ENCODE data around the gene GALNT4.

GALNT4 gene

GRCh38 chr12:89494411-89495231, 30.0 kb downstream of the GALNT4 start:
- no peak for DNase-seq (ENCODE audit: low read depth in 2 of 2, low spot score in 1 of 2)

GRCh38 chr12:89493670-89494302, 30.8 kb downstream of the GALNT4 start:
- no peak for DNase-seq (ENCODE audit: low read depth in 2 of 2, low spot score in 1 of 2)

- DNase-seq (ENCODE audit: low read depth in 2 of 2, low spot score in 1 of 2) = no peak
Measured at GRCh38 chr12:89492883-89493282, 31.7 kb downstream of the GALNT4 start.

DNA sequence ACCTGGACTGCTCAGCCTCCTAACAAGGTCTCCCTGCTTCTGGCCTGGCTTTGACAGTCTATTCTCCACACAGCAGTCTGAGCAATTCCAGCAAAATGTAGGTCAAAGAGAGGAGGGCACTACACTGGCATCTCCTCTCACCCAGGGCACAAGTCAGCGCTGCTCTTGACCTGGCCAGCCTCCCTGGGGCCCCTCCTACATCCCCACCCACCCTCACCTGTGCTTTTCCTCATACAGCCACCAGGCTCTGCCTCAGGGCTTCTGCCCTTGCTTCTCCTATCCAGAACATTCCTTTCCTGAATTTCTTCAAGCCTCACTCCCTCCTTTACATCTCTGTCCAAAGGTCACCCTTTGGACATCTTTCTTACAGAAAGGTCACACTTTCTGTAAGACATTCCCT, 33.7 kb downstream of the GALNT4 start:
- no peak for DNase-seq (ENCODE audit: low read depth in 2 of 2, low spot score in 1 of 2)

- no peak for DNase-seq (ENCODE audit: low read depth in 2 of 2, low spot score in 1 of 2)
Measured at GRCh38 chr12:89486264-89486663, 38.3 kb downstream of the GALNT4 start.

DNA sequence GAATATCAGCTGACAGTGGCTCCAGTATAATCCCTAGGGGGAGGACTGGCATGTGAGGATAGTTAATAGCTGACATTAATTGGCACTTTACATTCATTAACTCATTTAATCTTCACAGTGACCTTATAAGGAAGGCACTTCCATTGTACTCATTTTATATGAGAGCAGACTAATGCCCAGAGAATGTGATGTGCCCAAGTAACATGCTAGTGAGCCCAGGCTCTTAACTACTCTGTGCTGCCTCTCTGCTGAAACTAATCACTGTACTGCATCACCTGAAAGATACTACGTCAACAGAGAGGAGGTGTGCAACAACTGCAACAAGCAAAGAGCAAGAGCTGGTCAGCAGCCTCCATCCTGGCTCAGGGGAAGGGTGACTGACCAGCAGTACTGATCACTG, 40.1 kb downstream of the GALNT4 start:
- no peak for DNase-seq (ENCODE audit: low read depth in 2 of 2, low spot score in 1 of 2)

DNA sequence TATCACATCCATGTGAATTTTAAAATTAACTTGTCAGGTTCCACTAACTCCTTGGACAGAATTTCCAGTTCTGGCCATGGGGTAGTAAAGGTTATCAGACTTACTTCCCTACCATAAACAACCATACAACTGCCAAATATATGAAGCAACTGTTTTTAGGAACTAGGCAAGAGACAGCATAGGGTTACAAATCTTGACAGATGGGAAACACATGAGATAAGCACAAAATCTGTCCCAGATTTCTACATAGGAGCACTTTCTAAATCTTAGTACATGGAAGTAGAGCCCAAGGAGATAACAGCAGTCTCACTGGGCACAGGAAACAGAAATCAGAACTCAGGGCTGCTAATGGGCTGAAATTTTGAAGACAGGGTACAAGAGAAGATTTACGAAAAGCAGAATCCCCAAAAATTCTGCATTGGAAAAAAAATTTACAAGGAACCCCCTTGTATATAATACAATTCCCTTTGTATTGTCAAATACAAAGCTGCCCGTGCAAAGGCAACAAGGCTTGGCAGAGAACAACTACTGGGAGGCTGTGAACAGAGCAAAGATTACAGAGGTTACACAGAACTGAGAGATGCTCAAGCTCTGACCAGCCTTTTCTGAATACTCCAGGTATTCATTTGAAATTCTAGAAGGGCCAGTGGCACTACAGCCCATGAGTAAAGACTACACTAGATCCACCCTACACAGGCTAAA, 43.2 kb downstream of the GALNT4 start:
- DNase-seq (ENCODE audit: low read depth in 2 of 2, low spot score in 1 of 2) = no peak

DNA sequence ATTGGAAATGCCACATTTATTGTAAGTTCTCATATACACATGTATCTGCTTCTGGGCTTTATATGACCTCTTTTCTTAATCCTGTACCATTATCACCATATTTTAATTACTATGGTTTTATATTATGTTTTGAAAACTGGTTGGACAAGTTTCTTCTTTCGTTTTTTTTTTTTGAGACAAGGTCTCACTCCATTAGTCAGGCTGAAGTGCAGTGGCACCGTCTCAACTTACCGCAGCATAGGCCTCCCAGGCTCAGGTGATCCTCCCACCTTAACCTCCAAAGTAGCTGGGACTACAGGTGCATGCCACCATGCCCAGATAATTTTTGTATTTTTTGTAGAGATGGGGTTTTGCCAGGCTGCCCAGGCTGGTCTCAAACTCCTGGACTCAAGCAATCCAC, 44.6 kb downstream of the GALNT4 start:
- DNase-seq (ENCODE audit: low read depth in 2 of 2, low spot score in 1 of 2) = no peak

DNA sequence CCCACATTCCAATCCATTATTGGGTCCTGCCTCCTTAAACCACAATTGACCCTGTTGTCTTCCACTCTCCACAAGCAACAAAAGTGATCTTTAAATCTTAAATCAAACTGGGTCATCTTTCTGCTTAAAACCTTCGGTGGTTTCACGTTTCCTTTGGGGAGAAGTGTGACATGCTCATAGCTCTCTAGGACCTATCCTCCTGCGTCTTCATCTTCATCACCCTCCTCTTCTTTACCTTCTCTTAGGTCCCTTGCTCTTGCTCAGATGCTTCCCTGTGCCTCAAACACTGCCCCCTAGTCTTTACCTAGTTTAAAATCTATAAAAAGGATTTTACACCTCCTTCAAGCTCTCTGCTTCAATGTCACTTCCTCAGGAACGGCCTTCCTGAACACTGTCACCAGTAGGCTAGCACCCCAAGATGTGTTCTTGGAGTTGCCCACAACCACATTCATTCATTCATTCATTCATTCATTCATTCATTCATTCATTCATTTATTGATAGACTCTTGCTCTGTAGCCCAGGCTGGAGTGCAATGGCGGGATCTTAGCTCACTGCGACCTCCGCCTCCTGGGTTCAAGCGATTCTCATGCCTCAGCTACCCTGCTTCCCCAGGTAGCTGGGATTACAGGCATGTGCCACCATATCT, 46.8 kb downstream of the GALNT4 start:
- DNase-seq (ENCODE audit: low read depth in 2 of 2, low spot score in 1 of 2) = no peak

DNA sequence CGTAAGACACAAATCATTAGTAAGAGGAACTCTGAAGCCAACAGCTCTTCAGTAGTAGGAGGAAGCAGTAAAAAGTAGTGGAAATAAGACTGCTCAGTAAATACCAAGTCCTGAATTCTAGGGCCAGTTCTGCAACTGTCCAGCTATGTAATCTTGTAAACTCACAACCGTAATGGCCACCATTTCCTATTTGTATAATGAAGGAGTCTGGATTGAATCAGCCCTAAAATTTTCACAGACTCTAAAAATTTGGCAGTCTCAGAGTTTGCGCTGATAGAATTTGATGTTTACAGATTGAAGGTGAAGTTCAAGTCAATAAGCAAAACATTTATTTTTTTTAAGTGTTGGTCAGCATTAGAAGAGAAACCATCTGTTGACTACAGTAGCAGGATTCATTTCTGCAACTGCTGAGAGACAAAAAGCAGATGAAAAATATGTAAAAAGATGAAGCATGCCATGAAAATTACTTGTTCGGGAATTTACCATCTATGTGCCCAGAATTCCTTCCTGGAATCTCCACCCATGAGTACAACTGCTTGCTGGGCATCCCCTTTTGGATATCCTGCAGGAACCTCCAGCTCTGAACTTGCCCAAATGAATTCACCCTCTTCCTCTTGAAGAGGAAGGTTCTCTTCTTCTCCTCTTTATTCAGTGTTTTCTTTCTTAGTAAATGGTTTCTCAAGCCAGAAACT, 47.5 kb downstream of the GALNT4 start:
- no peak for DNase-seq (ENCODE audit: low read depth in 2 of 2, low spot score in 1 of 2)

DNA sequence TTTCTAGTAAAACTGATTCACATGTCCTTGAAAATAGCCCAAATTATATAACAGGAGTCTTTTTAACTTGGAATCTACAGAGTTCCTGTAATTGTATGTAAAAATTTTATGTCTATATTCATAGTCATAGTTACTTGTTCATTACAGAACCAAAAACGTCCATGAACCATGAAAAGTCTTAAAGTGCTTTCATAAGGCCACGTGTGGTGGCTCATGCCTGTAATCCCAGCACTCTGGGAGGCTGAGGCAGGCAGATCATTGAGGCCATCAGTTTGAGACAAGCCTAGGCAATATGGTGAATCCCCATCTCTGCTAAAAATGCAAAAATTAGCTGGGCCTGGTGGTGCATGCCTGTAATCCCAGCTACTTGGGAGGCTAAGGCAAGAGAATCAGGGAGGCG, 48.4 kb downstream of the GALNT4 start:
- DNase-seq (ENCODE audit: low read depth in 2 of 2, low spot score in 1 of 2) = no peak

DNA sequence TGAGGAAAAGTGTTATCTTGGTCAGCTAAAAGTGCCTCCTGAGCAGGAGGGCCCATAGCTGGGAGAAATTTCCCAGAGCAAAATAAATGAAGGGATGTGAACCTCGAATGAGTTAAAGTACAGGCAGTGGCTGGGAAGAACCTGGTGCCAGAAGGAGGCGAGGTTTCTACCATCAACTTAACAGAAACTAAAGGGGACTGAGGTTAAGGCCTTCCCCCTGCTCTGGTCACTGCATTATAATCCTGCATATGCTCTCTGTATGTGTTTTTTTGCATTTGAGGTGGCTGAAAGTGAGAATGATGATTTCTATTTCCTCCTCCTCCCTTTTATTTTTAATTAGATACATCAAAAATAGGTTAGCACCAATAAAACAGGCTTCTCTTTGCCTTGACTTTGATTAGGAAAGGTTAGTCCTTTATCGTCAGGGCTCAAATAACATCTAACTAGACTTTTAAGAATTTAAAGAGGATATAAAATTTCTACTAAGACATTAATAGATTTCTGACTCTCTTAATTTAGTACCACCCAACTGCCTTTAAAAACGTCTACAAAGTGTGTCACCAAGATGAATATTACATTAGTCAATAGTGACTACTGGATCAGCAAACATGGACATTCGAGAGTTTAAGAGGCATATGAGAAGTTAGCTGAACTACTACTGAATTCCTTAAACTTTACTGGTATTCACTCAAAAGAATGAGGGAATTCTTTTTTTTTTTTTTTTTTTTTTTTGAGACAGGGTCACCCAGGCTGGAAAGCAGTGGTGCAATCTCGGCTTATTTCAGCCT, 49.2 kb downstream of the GALNT4 start:
- no peak for DNase-seq (ENCODE audit: low read depth in 2 of 2, low spot score in 1 of 2)

- no peak for DNase-seq (ENCODE audit: low read depth in 2 of 2, low spot score in 1 of 2)
Measured at GRCh38 chr12:89474615-89475014, 50.0 kb downstream of the GALNT4 start.
